ENCODE data around the gene APBA2.

- TF ChIP-seq CTCF (conservative IDR thresholded peaks at IDR 0.05; ENCODE audit: low read length) = no peak
- TF ChIP-seq EZH2phosphoT487 (IDR thresholded peaks at IDR 0.05; ENCODE audit: borderline replicate concordance) = no peak
Observed at GRCh38 chr15:29123171-29123570, 237.4 kb downstream of the APBA2 start.
